DMS153 treated with DMSO at 0.1 percent for 48 hours (cell line): ENCODE measurements around the gene PDX1.
"Not testable (repeated sequence)": the region's sequence is repeated elsewhere in the genome, so short reads cannot be mapped to it uniquely, and the experiment has no call there.

Experiments used
- DNase-seq: peaks from one replicate; lab custom pipeline; 2025; ENCODE audit not compliant: unreplicated experiment; lab: John Stamatoyannopoulos, UW

Gene PDX1

GRCh38 chr13:27954406-27954851 lies 34.6 kb downstream of the PDX1 start:
- DNase-seq = no peak

GRCh38 chr13:27955014-27955591 lies 35.3 kb downstream of the PDX1 start:
- no peak for DNase-seq

GRCh38 chr13:27956576-27957300 lies 36.9 kb downstream of the PDX1 start:
- DNase-seq = no peak

DNA sequence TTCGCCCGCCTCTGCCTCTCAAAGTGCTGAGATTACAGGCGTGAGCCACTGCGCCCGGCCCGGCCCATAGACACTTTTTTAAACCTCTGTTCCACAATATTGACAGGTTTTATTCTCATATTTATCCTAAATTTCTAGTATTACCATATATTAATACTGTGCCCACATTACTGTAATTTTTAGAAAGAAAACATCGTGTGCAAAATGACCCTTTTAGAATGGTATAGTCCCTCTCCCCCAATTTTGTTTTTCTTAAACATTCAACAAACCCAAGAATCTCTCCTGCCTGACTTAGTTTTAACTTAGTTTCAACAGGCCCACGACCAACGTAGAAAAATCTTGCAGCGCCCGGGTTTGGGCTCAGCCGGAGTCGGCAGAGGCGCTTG lies 40.2 kb downstream of the PDX1 start:
- no peak for DNase-seq

GRCh38 chr13:27960362-27961226 lies 40.8 kb downstream of the PDX1 start:
- peak; percentile 74 for DNase-seq

- no peak for DNase-seq
Measured at GRCh38 chr13:27961227-27962085, 41.7 kb downstream of the PDX1 start.

DNA sequence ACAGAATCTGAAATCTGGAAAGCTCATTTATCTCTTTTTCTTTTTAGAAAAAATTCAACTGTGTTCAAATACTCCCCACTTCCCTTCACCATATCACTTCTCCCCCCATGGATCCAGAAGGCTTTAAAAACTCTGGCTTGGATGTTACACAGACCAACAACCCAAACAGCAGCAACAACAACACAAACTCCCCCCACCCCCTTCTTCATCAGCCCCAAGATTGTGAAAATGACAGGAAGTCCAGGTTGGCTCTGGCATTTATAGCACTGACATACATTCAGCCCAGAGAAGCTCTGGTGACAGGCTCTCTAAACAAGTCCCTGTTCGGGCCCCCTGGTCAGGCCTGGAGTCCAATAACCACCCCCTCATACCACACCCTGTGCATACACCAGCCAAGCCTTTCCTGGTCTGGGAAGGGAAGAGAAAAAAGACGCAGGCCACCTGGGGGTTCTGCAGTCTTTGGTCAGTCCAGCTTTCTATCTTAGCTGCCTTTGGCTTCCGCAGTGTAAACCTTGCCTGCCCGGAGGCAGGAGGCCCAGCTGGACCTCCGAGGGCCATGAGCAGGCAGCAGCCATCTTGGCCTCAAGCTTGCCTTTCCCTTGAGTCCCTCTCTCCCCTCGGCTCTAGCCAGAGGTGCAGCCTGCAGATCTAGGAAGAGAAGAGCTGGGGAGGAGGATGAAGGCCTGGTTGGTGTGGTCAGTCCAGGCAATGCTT lies 42.5 kb downstream of the PDX1 start:
- no peak for DNase-seq

DNA sequence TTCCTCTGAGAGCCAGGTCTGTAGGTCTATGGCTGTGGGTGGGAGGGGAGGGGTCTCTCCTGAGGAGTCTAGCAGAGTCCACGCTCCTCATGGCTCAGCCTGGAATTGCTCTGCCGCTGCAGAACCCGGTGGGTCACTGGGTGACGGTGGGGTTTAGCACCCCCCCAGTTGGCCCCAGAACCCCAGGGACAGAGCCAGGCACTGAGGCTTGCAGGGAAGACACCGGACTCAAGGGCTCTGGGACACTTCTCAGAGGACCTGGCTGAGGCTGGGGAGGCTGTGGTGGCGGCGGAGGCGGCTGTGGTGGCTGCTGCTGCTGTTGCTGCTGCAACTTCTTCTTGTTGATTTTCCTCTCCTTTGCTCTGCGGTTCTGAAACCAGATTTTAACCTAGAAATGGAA lies 43.2 kb downstream of the PDX1 start:
- no peak for DNase-seq

DNA sequence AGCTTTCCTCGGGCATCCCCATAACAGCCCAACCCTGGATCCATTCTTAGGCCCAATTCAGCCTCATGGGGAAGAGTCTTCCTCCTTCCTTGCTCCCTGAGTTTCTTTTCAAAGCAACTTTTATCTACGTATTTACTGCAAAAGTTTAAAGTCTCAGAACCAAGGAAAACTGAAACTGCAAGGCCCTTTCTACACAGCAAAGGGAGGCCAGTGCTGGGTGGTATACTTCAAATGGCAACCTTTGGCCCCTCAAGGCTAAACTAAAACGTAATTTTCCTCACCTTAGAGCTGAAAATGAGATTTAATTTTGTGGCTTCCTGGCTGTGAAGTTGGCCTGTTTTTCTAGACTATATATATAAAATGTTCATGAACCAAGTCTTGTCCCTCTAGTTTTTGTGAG lies 43.7 kb downstream of the PDX1 start:
- no peak for DNase-seq

DNA sequence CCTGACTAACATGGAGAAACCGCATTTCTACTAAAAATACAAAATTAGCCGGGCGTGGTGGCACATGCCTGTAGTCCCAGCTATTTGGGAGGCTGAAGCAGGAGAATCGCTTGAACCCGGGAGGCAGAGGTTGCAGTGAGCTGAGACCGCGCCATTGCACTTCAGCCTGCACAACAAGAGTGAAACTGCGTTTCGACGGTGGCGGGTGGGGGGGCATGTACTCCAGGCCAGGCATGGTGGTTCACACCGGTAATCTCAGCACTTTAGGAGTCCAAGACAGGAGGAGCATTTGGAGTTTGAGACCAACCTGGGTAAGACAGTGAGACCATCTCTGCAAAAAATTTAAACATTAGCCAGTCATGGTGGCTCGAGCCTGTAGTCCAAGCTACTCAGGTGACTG lies 44.4 kb downstream of the PDX1 start:
- DNase-seq = not testable (repeated sequence)

GRCh38 chr13:27964741-27965323 lies 45.0 kb downstream of the PDX1 start:
- DNase-seq = no peak

GRCh38 chr13:27965343-27965739 lies 45.5 kb downstream of the PDX1 start:
- no peak for DNase-seq

GRCh38 chr13:27965740-27966640 lies 46.2 kb downstream of the PDX1 start:
- no peak for DNase-seq

DNA sequence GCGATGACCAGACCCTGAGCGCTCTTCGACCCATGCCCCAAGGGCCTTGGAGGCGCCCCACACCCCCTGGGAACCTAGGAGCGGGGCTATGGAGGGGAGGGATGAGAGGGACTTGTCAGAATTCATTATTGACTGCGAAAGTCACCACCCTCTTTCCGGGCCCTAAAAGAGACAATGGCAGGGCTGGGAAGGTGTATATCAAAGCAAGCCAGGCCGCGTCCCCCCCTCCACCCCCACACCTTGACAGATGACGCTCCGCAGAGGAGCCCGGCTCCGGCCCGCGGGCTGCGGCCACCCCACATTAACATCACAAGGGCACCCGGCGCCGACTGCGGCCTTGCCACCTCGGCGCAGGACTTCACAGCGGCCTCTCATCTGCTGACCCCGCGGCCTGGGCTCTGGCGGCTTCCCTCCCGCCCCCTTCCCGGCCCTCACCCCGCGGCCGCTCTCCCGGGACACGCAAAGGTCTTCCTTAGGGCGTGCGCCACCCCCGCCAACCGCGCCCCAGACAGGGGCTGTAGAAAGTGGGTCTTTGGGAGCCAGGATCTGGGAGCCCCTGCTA lies 46.9 kb downstream of the PDX1 start:
- DNase-seq = no peak

GRCh38 chr13:27967203-27967735 lies 47.5 kb downstream of the PDX1 start:
- no peak for DNase-seq

DNA sequence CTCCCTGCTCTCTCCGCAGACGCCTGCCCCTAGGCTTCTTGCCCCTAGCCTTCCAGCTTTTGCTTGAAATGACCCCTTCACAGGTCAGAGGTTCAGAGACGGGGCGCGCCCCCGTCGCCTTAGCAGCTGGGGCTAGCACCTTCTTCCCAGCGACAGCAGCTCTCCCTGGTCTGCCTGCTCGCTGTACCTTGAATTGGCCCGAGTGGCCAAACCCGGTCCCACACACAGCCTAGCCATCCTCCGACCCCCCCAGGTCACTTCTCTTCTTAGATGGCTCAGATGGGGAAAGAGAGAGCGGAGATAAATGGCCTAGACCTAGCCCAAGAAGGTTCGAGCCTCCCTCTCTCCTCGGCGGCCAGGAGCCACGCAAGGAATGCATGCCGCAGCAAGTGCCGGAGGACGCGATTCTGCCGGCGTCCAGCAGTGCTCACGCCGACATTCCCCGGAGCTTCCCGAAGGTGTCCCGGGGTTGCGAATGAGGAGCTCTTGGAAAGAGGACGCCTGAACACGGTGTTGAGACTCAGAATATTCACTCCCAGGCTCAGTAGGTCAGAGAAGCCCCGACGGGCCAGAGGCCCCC lies 48.0 kb downstream of the PDX1 start:
- no peak for DNase-seq

DNA sequence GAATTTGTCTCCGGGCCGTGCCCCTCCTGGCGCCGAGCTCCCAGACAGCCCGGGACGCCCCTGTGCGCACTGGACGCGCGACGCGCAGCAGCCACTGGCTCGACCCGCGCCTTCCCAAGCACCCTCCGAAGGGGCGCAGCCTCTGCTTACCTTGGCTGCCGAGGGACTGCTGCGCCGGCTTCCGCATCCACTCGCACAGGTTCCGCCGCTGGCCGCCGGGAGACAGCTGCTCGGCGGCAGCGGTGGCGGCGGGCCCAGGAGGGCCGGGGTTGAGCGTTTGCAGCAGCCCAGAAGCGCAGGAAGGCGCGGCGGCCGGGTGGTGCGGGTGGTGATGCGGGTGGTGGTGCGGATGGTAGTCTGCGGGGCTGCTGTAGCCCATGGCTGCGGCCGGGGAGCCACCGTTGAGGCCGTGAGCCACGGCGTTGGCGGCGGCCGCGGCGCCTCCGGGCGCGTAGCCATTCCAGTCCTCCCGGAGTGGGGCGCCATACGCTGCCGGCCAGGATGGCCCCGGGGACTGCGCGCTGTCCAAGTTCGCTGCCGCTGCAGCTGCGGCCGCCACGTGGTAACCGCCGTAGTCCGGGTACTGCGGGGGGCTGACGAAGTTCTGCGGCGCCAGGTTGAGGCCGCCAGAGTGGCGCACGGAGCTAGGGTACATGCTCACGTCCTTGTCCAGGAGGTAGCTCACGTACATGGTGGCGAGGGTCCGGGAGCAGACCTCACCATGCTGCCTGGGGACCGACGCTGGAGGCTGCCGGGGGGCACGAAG lies 48.7 kb downstream of the PDX1 start:
- no peak for DNase-seq
